A549 treated with ZK216348 at 1 μM for 4 hours (cell line): ENCODE data around the gene KRTAP6-3. TPM values are rescaled to one million over a fixed set of nuclear protein-coding genes. Genes with fewer than 3 reads are reported as not detected.

Experiments used
- total RNA-seq: library from RNA; stranded (reverse); fragments of 200-300 nt; extraction: Qiagen RNA extraction; gene quantifications from 5 replicates; pipeline ENCODE4 v1.2.3, GENCODE V29; 2022; ENCODE audit warnings: low read depth

Gene KRTAP6-3, protein sequence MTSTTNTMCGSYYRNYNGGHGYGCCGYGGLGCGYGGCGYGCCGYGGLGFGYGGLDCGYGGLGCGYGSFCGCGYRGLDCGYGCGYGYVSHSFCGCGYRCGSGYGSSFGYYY
- total RNA-seq = not detected in 5 replicates

DNA sequence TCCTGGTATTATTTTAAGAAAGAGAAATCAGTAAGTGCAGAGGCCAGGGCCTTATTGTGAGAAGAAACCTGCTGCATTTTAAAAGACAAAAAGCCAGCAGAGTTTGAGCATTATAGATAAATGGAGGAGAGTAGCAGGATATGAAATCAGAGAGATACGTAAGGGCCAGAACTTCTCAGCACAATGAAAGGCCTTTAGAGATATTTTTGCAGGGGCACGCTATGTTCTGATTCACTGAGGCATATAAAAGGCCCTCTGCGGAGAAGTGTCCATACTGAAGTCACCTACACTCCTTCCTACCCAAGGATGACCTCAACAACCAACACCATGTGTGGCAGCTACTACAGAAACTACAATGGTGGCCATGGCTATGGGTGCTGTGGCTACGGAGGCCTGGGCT lies at the start of gene KRTAP6-3:
Gene KRTAP6-3 (plus strand): TSS at position 301 of the 400 bp plus-strand sequence. CDS start 6 bp downstream, at position 307.

DNA sequence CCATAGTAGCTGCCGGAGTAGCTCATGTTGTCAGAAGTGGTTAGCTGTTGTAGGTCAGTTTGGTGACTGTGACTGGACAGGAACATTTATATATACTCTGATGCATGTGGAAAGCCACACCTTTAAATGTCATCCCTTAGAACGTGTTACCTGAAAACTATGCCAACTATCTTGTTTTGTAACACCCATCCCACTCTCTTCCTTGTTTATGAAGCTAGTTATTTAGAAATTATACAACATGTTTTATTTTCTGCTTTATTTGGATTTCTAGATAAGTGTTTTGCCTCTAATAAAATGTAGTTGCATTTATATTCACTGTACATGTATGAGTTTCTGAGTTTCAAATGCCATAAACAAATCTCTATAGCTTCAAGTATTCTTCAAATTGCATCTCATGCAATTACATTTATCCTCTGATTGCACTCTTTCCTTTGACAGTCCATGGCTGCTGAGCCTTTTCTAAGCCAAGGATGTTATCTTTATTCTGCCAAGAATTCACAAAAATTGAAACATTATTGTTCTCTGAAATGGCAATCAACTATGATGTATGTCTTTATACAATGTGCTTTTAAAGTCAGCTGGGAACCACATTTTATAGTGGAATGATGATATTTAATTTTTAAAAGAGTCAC lies 30.9 kb upstream of the KRTAP6-3 start, which contains the start of gene KRTAP19-7:
Gene KRTAP19-7 (minus strand): TSS at position 51 of the 632 bp plus-strand sequence. CDS start 25 bp downstream, at position 26.

DNA sequence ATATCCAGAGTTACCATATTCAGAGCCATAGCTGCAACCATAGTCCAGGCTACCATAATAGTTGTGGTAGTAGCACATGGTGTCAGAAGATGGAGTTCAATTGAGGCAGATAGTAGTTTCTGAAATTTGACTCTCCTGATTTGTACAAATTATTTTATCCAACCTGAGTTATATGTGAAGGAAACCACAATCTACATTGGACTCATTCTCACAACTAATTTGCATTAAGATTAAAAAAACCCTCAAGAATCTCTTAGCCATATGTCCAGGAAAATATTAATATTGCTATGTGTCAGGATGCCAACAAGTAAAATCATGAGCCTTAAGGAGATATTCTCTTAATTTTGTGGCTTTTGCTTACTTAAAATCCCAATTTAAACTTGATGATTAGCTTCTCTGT lies 1.9 kb upstream of the KRTAP6-3 start, which contains the start of gene KRTAP22-2:
Gene KRTAP22-2 (minus strand): TSS at position 101 of the 400 bp plus-strand sequence.

DNA sequence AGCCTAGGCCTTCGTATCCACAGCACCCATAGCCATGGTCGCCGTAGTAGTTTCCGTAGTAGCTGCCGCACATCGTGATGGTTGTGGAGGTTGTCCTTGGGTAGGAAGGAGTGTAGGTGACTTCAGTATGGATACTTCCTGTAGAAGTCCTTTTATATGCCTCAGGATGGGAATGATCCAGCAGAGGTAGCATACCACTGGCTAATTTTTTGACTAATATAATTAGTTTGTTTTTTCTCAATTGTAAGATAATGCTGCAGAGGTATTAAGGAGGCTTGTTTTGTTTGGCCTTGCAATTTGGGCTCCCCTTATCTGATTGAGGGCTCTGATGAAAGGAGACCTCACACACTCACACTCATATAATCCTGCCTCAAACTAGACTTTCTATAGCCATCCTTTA lies 6.6 kb downstream of the KRTAP6-3 start, which contains the start of gene KRTAP6-2:
Gene KRTAP6-2 (minus strand): TSS at position 101 of the 400 bp plus-strand sequence. CDS start 28 bp downstream, at position 73.

DNA sequence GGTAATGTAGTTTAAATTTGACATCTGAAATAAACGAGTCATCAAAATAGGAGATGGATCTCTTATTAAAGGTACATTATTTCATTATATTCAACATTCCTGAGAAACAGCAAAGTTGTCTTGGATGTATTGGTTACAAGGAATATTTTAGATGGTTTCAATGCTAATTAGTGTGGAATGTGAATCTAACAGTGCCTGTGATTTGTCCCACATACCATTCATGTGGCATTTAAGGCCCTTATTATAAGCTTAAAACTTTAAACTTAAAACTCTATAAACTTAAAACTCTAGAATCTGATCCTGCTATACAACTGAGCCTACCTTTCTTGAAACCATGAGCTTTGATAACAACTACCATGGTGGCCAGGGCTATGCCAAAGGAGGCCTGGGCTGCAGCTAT lies 8.5 kb downstream of the KRTAP6-3 start, which contains the start of gene KRTAP22-1:
Gene KRTAP22-1 (plus strand): TSS at position 301 of the 400 bp plus-strand sequence.

DNA sequence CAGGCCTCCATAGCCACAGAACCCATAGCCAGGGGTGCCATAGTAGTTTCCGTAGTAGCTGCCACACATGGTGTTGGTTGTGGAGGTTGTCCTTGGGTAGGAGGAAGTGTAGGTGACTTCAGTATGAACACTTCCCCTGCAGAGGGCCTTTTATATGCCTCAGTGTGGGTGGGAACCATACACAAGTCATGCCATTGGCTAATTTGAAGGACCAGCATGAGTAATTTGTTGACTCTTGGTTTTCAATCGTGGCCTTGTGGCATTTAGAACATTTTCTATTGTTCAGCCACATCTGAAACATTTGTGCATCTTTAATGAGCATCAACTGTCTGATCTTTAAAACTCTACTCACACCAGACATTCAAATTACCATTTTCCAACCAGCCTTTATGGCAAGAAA lies 21.6 kb downstream of the KRTAP6-3 start, which contains the start of gene KRTAP6-1:
Gene KRTAP6-1 (minus strand): TSS at position 95 of the 400 bp plus-strand sequence. CDS start 26 bp downstream, at position 69.

DNA sequence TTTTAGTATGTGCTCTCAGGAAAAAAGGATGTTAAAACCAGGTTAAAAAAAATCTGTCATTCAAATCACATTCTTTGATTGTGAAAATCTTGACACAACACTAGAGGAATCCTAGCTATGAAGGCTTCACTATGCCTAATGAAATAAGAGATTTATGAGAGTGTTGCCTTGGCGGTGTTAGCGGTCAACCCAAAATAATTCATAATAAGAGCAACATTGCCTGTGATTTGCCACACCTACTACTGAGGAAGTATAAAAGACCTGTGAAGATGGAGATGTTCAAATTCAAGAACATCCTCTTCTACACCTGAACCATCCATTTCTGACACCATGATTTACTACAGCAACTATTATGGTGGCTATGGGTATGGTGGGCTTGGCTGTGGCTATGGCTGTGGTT lies 23.9 kb downstream of the KRTAP6-3 start, which contains the start of gene KRTAP20-1:
Gene KRTAP20-1 (plus strand): TSS at position 301 of the 400 bp plus-strand sequence. CDS start 30 bp downstream, at position 331.

DNA sequence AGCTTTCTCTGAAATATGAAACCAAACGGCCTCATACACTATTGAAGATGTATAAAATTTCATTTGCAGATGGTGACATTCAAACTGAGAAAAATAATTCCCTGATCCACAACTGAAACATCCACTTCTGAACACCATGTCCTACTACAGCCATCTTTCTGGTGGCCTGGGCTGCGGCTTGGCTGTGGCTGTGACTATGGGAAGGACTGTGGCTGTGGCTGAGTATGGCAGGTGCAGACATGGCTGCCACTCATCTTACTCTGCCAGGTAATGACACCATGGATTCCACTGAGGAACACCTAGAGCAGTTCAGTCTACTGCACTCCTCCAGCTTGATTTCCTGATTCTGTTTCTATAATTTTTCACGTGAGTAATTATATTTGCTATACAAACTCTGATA lies 28.3 kb downstream of the KRTAP6-3 start, which contains the start of gene KRTAP20-4:
Gene KRTAP20-4 (plus strand): TSS at position 106 of the 400 bp plus-strand sequence.

DNA sequence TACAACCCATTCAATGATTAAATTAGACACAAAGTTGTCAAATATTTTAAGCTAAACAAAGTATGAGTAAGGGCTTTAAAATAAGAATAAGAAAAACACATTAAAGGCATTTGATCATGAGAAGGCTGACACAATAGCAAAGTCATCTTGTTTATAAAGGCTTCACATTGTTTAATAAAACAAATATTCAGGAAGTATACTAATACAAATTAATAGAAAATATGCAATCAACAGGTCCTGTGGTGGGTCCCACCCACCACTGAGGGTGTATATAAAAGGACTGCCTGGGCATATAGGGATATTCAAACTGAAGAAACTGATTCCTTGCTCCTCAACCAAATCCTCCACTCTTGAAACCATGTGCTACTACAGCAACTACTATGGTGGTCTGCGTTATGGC lies 42.7 kb downstream of the KRTAP6-3 start, which contains the start of gene KRTAP20-2:
Gene KRTAP20-2 (plus strand): TSS at position 301 of the 400 bp plus-strand sequence. CDS start 58 bp downstream, at position 359.

DNA sequence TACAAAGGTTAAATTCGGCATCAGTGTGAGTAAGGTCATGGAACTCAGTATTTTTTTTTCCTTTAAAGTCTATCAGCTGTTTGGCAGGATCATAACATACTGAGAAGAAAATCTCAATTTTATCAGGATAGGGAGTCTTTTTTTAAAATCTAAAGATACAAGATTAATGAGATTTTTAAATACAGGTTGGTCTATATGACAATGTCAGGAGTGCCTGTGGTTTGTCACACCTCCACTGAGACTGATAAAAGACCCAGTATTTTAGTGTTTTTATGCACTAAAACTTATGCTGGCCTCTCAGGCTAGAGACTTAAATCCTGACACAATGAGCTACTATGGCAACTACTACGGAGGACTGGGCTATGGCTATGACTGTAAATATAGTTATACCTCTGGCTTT lies 50.3 kb downstream of the KRTAP6-3 start, which contains the start of gene KRTAP20-3:
Gene KRTAP20-3 (plus strand): TSS at position 301 of the 400 bp plus-strand sequence.

Other genes with a start within 250 kb of the KRTAP6-3 start
- not detected in 5 replicates for gene KRTAP23-1, start 243.8 kb upstream of the KRTAP6-3 start, total RNA-seq
- not detected in 5 replicates for gene KRTAP13-2, start 220.2 kb upstream of the KRTAP6-3 start, total RNA-seq
- gene KRTAP13-1, start 196.4 kb upstream of the KRTAP6-3 start, total RNA-seq = not detected in 5 replicates
- gene KRTAP13-3, start 166.5 kb upstream of the KRTAP6-3 start, total RNA-seq = not detected in 5 replicates
- gene KRTAP13-4, start 162.2 kb upstream of the KRTAP6-3 start, total RNA-seq = not detected in 5 replicates
- gene KRTAP15-1, start 152.2 kb upstream of the KRTAP6-3 start, total RNA-seq = not detected in 5 replicates
- not detected in 5 replicates for gene KRTAP19-1, start 112.1 kb upstream of the KRTAP6-3 start, total RNA-seq
- gene KRTAP19-2, start 105.0 kb upstream of the KRTAP6-3 start, total RNA-seq = not detected in 5 replicates
- gene KRTAP19-3, start 100.4 kb upstream of the KRTAP6-3 start, total RNA-seq = not detected in 5 replicates
- gene KRTAP19-4, start 95.3 kb upstream of the KRTAP6-3 start, total RNA-seq = not detected in 5 replicates
- gene KRTAP19-5, start 90.3 kb upstream of the KRTAP6-3 start, total RNA-seq = not detected in 5 replicates
- not detected in 5 replicates for gene KRTAP19-6, start 50.6 kb upstream of the KRTAP6-3 start, total RNA-seq
- gene KRTAP19-7, start 31.1 kb upstream of the KRTAP6-3 start, total RNA-seq = not detected in 5 replicates
- gene KRTAP22-2, start 2.0 kb upstream of the KRTAP6-3 start, total RNA-seq = not detected in 5 replicates
- not detected in 5 replicates for gene KRTAP6-2, start 6.5 kb downstream of the KRTAP6-3 start, total RNA-seq
- not detected in 5 replicates for gene KRTAP22-1, start 8.6 kb downstream of the KRTAP6-3 start, total RNA-seq
- not detected in 5 replicates for gene KRTAP6-1, start 21.5 kb downstream of the KRTAP6-3 start, total RNA-seq
- not detected in 5 replicates for gene KRTAP20-1, start 24.0 kb downstream of the KRTAP6-3 start, total RNA-seq
- not detected in 5 replicates for gene KRTAP20-4, start 28.2 kb downstream of the KRTAP6-3 start, total RNA-seq
- not detected in 5 replicates for gene KRTAP20-2, start 42.8 kb downstream of the KRTAP6-3 start, total RNA-seq
- gene KRTAP20-3, start 50.4 kb downstream of the KRTAP6-3 start, total RNA-seq = not detected in 5 replicates
- gene KRTAP21-3, start 126.3 kb downstream of the KRTAP6-3 start, total RNA-seq = not detected in 5 replicates
- gene KRTAP21-2, start 154.8 kb downstream of the KRTAP6-3 start, total RNA-seq = not detected in 5 replicates
- not detected in 5 replicates for gene KRTAP21-1, start 163.0 kb downstream of the KRTAP6-3 start, total RNA-seq
- not detected in 5 replicates for gene KRTAP8-1, start 220.8 kb downstream of the KRTAP6-3 start, total RNA-seq
- gene KRTAP7-1, start 237.3 kb downstream of the KRTAP6-3 start, total RNA-seq = not detected in 5 replicates